GM12878 (cell line): ENCODE data around the gene SAP25.
A peak's percentile ranks its signal among the peaks of the same experiment; 100 is the strongest.

Experiments used
- CEBPB ChIP-seq, 2 experiments: fragments of 150-350 bp in 1 of 2; IDR thresholded peaks; 2 replicates each; pipeline ENCODE4 v1.6.1; 2012 to 2014; ENCODE audit warnings: low read depth in 2 of 2, low read length in 2 of 2, borderline replicate concordance in 1 of 2, inconsistent platforms in 1 of 2
- DPF2 ChIP-seq: fragments of 450-650 bp; IDR thresholded peaks from 2 replicates; pipeline ENCODE4 v1.6.1; 2017; ENCODE audit warnings: mild to moderate bottlenecking
- POLR2A ChIP-seq: IDR thresholded peaks from 2 replicates; pipeline ENCODE4 v1.6.1; 2011; ENCODE audit warnings: low read depth, mild to moderate bottlenecking, low read length
- POLR2AphosphoS5 ChIP-seq: IDR thresholded peaks from 2 replicates; pipeline ENCODE4 v1.6.1; 2011; ENCODE audit warnings: mild to moderate bottlenecking, low read length, inconsistent platforms
- TF ChIP-seq, protein P1 (sequence below), 3 experiments: IDR thresholded peaks in 2 of 3; conservative IDR thresholded peaks in 1 of 3; 2 replicates each; pipeline ENCODE4 v1.5.1; 2011; ENCODE audit warnings: low read depth in 3 of 3, low read length in 3 of 3, mild to moderate bottlenecking in 3 of 3, control low read depth in 2 of 3, moderate library complexity in 2 of 3, inconsistent platforms in 1 of 3, mixed read lengths in 1 of 3; ENCODE audit not compliant: control insufficient read depth in 2 of 3, insufficient read depth in 1 of 3; ENCODE audit errors: extremely low read depth in 1 of 3
- TF ChIP-seq, protein P2 (sequence below): IDR thresholded peaks from 2 replicates; pipeline ENCODE4 v1.6.1; 2012; ENCODE audit warnings: low read depth, low read length, improper control_type of control experiment

DNA sequence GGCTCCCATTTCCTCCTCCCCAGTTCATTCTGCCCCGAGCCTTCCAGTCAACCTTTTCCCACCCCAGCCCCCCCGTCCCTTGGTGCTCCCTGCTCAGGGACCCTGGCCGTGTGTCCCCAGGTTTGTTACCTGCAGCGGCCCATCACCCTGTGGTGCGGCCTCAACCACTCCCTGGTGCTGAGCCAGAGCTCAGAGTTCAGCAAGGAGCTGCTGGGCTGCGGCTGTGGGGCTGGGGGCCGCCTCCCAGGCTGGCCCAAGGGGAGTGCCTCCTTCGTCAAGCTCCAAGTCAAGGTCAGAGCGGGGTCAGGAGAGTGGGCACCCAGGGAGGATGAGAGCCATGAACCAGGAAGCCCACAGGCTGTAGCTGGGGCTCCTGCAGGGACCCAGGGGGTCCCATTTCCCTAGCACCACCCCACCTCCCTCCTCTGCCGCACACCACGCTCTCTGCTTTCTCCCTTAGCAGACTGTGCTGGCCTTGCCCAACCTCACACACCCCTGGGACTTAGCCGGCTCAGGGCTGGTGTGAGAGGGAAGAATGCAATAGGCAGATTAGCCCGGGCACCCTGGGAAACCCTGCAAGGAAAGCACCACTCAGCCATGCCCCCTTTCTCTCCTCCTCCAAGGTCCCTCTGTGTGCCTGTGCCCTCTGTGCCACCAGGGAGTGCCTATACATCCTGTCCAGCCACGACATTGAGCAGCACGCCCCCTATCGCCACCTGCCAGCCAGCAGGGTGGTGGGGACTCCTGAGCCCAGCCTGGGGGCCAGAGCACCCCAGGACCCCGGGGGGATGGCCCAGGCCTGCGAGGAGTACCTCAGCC is 26.4 kb upstream of the SAP25 start:
- TF ChIP-seq, protein P1, sequence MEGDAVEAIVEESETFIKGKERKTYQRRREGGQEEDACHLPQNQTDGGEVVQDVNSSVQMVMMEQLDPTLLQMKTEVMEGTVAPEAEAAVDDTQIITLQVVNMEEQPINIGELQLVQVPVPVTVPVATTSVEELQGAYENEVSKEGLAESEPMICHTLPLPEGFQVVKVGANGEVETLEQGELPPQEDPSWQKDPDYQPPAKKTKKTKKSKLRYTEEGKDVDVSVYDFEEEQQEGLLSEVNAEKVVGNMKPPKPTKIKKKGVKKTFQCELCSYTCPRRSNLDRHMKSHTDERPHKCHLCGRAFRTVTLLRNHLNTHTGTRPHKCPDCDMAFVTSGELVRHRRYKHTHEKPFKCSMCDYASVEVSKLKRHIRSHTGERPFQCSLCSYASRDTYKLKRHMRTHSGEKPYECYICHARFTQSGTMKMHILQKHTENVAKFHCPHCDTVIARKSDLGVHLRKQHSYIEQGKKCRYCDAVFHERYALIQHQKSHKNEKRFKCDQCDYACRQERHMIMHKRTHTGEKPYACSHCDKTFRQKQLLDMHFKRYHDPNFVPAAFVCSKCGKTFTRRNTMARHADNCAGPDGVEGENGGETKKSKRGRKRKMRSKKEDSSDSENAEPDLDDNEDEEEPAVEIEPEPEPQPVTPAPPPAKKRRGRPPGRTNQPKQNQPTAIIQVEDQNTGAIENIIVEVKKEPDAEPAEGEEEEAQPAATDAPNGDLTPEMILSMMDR (IDR thresholded peaks at IDR 0.05 in 2 of 3, conservative IDR thresholded peaks at IDR 0.05 in 1 of 3; ENCODE audit: control insufficient read depth in 2 of 3, extremely low read depth in 1 of 3, insufficient read depth in 1 of 3, low read depth in 3 of 3, low read length in 3 of 3): peak in 2 of 3 experiments; percentile 10 to 30; a peak in 3 of 6 replicates
- TF ChIP-seq POLR2AphosphoS5 (no peak), POLR2A (no peak), DPF2 (no peak), CEBPB (IDR thresholded peaks at IDR 0.05; ENCODE audit: borderline replicate concordance in 1 of 2, low read depth in 2 of 2, low read length in 2 of 2) (no peak)
- TF ChIP-seq, protein P2, sequence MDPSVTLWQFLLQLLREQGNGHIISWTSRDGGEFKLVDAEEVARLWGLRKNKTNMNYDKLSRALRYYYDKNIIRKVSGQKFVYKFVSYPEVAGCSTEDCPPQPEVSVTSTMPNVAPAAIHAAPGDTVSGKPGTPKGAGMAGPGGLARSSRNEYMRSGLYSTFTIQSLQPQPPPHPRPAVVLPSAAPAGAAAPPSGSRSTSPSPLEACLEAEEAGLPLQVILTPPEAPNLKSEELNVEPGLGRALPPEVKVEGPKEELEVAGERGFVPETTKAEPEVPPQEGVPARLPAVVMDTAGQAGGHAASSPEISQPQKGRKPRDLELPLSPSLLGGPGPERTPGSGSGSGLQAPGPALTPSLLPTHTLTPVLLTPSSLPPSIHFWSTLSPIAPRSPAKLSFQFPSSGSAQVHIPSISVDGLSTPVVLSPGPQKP: no peak
